H1 (cell line): ENCODE data around the gene SH2B3. TPM values are rescaled to one million over a fixed set of nuclear protein-coding genes. Genes with fewer than 3 reads are reported as not detected.

Experiments
- CTCF ChIA-PET: fragments of 300-600 bp; sonication (Branson Sonifier 250); formaldehyde crosslinking; loops from one replicate; lab custom pipeline; 2021; ENCODE audit not compliant: partially characterized antibody; lab: Charles Lee
- POLR2A ChIA-PET: fragments of 300-600 bp; sonication (Branson Sonifier 250); formaldehyde crosslinking; loops from one replicate; lab custom pipeline; 2021; ENCODE audit warnings: inconsistent platforms; ENCODE audit not compliant: partially characterized antibody; lab: Charles Lee
- DNase-seq, 2 experiments: peaks; one replicate each; pipeline versions ENCODE4 v3.0.0 to v3.0.0-alpha.2; 2010 to 2022; ENCODE audit warnings: low spot score in 2 of 2, low read depth in 1 of 2, mixed read lengths in 1 of 2
- FAIRE-seq: peaks from 2 replicates; lab custom pipeline; 2011; peaks lifted over from hg19 to GRCh38; lab: Jason Lieb, UNC
- H2AFZ ChIP-seq: 2 replicates; pipeline ENCODE4 v1.8.1; 2012; ENCODE audit warnings: low read length, inconsistent platforms
- H2AK5ac ChIP-seq: 2 replicates; pipeline ENCODE4 v1.6.1; 2013; ENCODE audit warnings: low read depth, low read length
- H2BK120ac ChIP-seq: replicated peaks from 2 replicates; pipeline ENCODE3; 2013; ENCODE audit warnings: low read depth, low read length, inconsistent platforms
- H2BK12ac ChIP-seq: 2 replicates; pipeline ENCODE4 v1.6.1; 2013; ENCODE audit warnings: low read depth, low read length
- H2BK15ac ChIP-seq: 2 replicates; pipeline ENCODE4 v1.6.1; 2013; ENCODE audit warnings: low read length
- H2BK20ac ChIP-seq: 2 replicates; pipeline ENCODE4 v1.6.1; 2013; ENCODE audit warnings: low read length
- H2BK5ac ChIP-seq: 2 replicates; pipeline ENCODE4 v1.6.1; 2013; ENCODE audit warnings: low read depth, low read length
- H3K14ac ChIP-seq: 2 replicates; pipeline ENCODE4 v1.6.1; 2013; ENCODE audit warnings: inconsistent platforms; ENCODE audit not compliant: insufficient read length
- H3K18ac ChIP-seq: 2 replicates; pipeline ENCODE4 v1.6.1; 2013; ENCODE audit warnings: low read length; ENCODE audit errors: extremely low read depth
- H3K23ac ChIP-seq: 2 replicates; pipeline ENCODE4 v1.6.1; 2013; ENCODE audit warnings: inconsistent platforms; ENCODE audit not compliant: insufficient read length
- H3K23me2 ChIP-seq: 2 replicates; pipeline ENCODE4 v1.6.1; 2013; ENCODE audit warnings: low read depth, low read length
- H3K27ac ChIP-seq: 2 replicates; pipeline ENCODE4 v1.6.1; 2011; ENCODE audit warnings: low read depth, low read length, inconsistent platforms
- H3K27me3 ChIP-seq, 4 experiments: replicated peaks in 1 of 4; 1 replicate in 1 of 4; 2 replicates in 3 of 4; pipeline versions ENCODE4 v1.6.1 to v1.8.1; 2011 to 2013; ENCODE audit warnings: low read length in 3 of 4, mild to moderate bottlenecking in 3 of 4, inconsistent platforms in 2 of 4, mixed read lengths in 2 of 4, moderate library complexity in 1 of 4; ENCODE audit not compliant: control insufficient read depth in 3 of 4, insufficient read depth in 3 of 4; ENCODE audit errors: extremely low read depth in 1 of 4
- H3K36me3 ChIP-seq, 4 experiments: 2 replicates each; pipeline versions ENCODE4 v1.6.1 to v1.8.1; 2011 to 2013; ENCODE audit warnings: mild to moderate bottlenecking in 4 of 4, low read length in 3 of 4, moderate library complexity in 2 of 4, control low read depth in 1 of 4, inconsistent platforms in 1 of 4; ENCODE audit not compliant: insufficient read depth in 4 of 4, control insufficient read depth in 2 of 4
- H3K4ac ChIP-seq: replicated peaks from 2 replicates; pipeline ENCODE3; 2013; ENCODE audit warnings: low read length, low read depth, mixed read lengths, inconsistent platforms; ENCODE audit not compliant: insufficient read length
- H3K4me1 ChIP-seq, 4 experiments: replicated peaks in 1 of 4; 1 replicate in 1 of 4; 2 replicates in 3 of 4; pipeline versions ENCODE4 v1.6.1 to v1.8.1; 2011 to 2013; ENCODE audit warnings: low read length in 3 of 4, inconsistent platforms in 2 of 4, mixed read lengths in 1 of 4; ENCODE audit not compliant: insufficient read depth in 4 of 4, control insufficient read depth in 3 of 4
- H3K4me2 ChIP-seq, 2 experiments: 2 replicates each; pipeline versions ENCODE4 v1.6.1 to v1.8.1; 2011 to 2013; ENCODE audit warnings: low read depth in 2 of 2, low read length in 2 of 2, control low read depth in 1 of 2, inconsistent platforms in 1 of 2, mild to moderate bottlenecking in 1 of 2; ENCODE audit not compliant: insufficient read depth in 1 of 2
- H3K4me3 ChIP-seq, 4 experiments: fragments of 200-600, 300-600 bp in 1 of 4; sonication (generic), shearing (Covaris generic), sonication (Bioruptor Twin) in 1 of 4; 2 replicates each; pipeline versions ENCODE4 v1.5.1 to v1.8.1; 2011 to 2016; ENCODE audit warnings: low read length in 4 of 4, low read depth in 3 of 4, control low read depth in 2 of 4, inconsistent platforms in 2 of 4, mild to moderate bottlenecking in 2 of 4, mixed read lengths in 1 of 4, moderate library complexity in 1 of 4; ENCODE audit not compliant: insufficient read depth in 2 of 4; ENCODE audit errors: extremely low read depth in 1 of 4
- H3K56ac ChIP-seq: replicated peaks from 2 replicates; pipeline ENCODE3; 2013; ENCODE audit warnings: low read depth, mild to moderate bottlenecking, mixed read lengths, low read length, inconsistent platforms; ENCODE audit not compliant: insufficient read length
- H3K79me1 ChIP-seq: 2 replicates; pipeline ENCODE4 v1.6.1; 2013; ENCODE audit warnings: low read depth, low read length, control low read depth
- H3K79me2 ChIP-seq, 2 experiments: 2 replicates each; pipeline versions ENCODE4 v1.6.1 to v1.8.1; 2012 to 2013; ENCODE audit warnings: low read length in 2 of 2, mild to moderate bottlenecking in 2 of 2, inconsistent platforms in 1 of 2; ENCODE audit not compliant: insufficient read depth in 2 of 2, control insufficient read depth in 1 of 2
- H3K9ac ChIP-seq, 4 experiments: replicated peaks in 1 of 4; 1 replicate in 1 of 4; 2 replicates in 3 of 4; pipeline versions ENCODE4 v1.6.1 to v1.8.1; 2011 to 2013; ENCODE audit warnings: low read depth in 3 of 4, low read length in 3 of 4, control low read depth in 2 of 4, mild to moderate bottlenecking in 2 of 4, moderate library complexity in 2 of 4, inconsistent platforms in 1 of 4; ENCODE audit errors: extremely low read depth in 1 of 4
- H3K9me3 ChIP-seq, 2 experiments: 2 replicates each; pipeline versions ENCODE4 v1.6.1 to v1.8.1; 2012 to 2013; ENCODE audit warnings: mild to moderate bottlenecking in 2 of 2, moderate library complexity in 2 of 2, control low read depth in 1 of 2, inconsistent platforms in 1 of 2, low read depth in 1 of 2, low read length in 1 of 2, mixed read lengths in 1 of 2; ENCODE audit not compliant: insufficient read depth in 2 of 2
- H4K20me1 ChIP-seq, 2 experiments: replicated peaks in 1 of 2; 2 replicates each; pipeline versions ENCODE3 to v1.8.1; 2011 to 2013; ENCODE audit warnings: inconsistent platforms in 2 of 2, low read length in 2 of 2, mild to moderate bottlenecking in 1 of 2; ENCODE audit not compliant: insufficient read depth in 2 of 2, control insufficient read depth in 1 of 2
- H4K5ac ChIP-seq: 2 replicates; pipeline ENCODE4 v1.6.1; 2013; ENCODE audit warnings: low read length, low read depth, mixed read lengths, inconsistent platforms; ENCODE audit not compliant: insufficient read length
- H4K8ac ChIP-seq: 2 replicates; pipeline ENCODE4 v1.8.0; 2013; ENCODE audit warnings: mild to moderate bottlenecking, moderate library complexity, low read length, inconsistent platforms; ENCODE audit not compliant: insufficient read depth; ENCODE audit errors: extremely low read depth
- H4K91ac ChIP-seq: replicated peaks from 2 replicates; pipeline ENCODE3; 2013; ENCODE audit warnings: low read length, mixed read lengths, inconsistent platforms; ENCODE audit not compliant: insufficient read length
- CHD1 ChIP-seq: IDR thresholded peaks from 2 replicates; pipeline ENCODE4 v1.6.1; 2012; ENCODE audit warnings: low read depth, low read length, improper control_type of control experiment
- CREB1 ChIP-seq: IDR thresholded peaks from 2 replicates; pipeline ENCODE4 v1.6.1; 2012; ENCODE audit warnings: inconsistent platforms
- FOSL1 ChIP-seq: IDR thresholded peaks from 2 replicates; pipeline ENCODE4 v1.6.1; 2011; ENCODE audit warnings: mild to moderate bottlenecking, low read depth, low read length, moderate library complexity; ENCODE audit not compliant: insufficient read depth
- JUN ChIP-seq: IDR thresholded peaks from 2 replicates; pipeline ENCODE4 v1.6.1; 2011; ENCODE audit warnings: low read depth, mild to moderate bottlenecking, improper control_type of control experiment, low read length
- KDM4A ChIP-seq: IDR thresholded peaks from one replicate; pipeline ENCODE4 v1.7.1; 2012; ENCODE audit warnings: low read depth, mild to moderate bottlenecking, moderate library complexity, low read length, inconsistent platforms; ENCODE audit not compliant: severe bottlenecking
- KDM5A ChIP-seq: fragments of 200-600 bp; IDR thresholded peaks from 2 replicates; pipeline ENCODE4 v1.7.1; 2012; ENCODE audit warnings: mild to moderate bottlenecking, low read length, inconsistent platforms, mixed read lengths
- NANOG ChIP-seq: IDR thresholded peaks from 2 replicates; pipeline ENCODE4 v1.6.1; 2011; ENCODE audit warnings: low read length, low read depth, mild to moderate bottlenecking, inconsistent platforms; ENCODE audit not compliant: insufficient read depth, poor library complexity, severe bottlenecking
- POLR2A ChIP-seq, 2 experiments: IDR thresholded peaks; 1 replicate in 1 of 2; 2 replicates in 1 of 2; pipeline ENCODE4 v1.6.1; 2011; ENCODE audit warnings: low read depth in 2 of 2, low read length in 2 of 2, mild to moderate bottlenecking in 2 of 2; ENCODE audit errors: control extremely low read depth in 1 of 2
- POLR2AphosphoS5 ChIP-seq: IDR thresholded peaks from 2 replicates; pipeline ENCODE4 v1.6.1; 2011; ENCODE audit warnings: low read depth, low read length
- RFX5 ChIP-seq: IDR thresholded peaks from 2 replicates; pipeline ENCODE4 v1.6.1; 2011; ENCODE audit warnings: low read depth, low read length, improper control_type of control experiment, borderline replicate concordance
- SIN3A ChIP-seq, 2 experiments: IDR thresholded peaks in 1 of 2; conservative IDR thresholded peaks in 1 of 2; 2 replicates each; pipeline ENCODE4 v1.6.1; 2011 to 2012; ENCODE audit warnings: low read length in 2 of 2, improper control_type of control experiment in 1 of 2, low read depth in 1 of 2, mild to moderate bottlenecking in 1 of 2
- SIX5 ChIP-seq: IDR thresholded peaks from 2 replicates; pipeline ENCODE4 v1.6.1; 2011; ENCODE audit warnings: mild to moderate bottlenecking, low read depth, low read length
- SP2 ChIP-seq: IDR thresholded peaks from 2 replicates; pipeline ENCODE4 v1.6.1; 2012; ENCODE audit warnings: mild to moderate bottlenecking, low read length, inconsistent platforms
- TBP ChIP-seq: IDR thresholded peaks from 2 replicates; pipeline ENCODE4 v1.6.1; 2011; ENCODE audit warnings: low read depth, low read length, improper control_type of control experiment
- WGBS, 2 experiments: shearing (Covaris generic) in 1 of 2; methylation state at CpG; one replicate each; pipeline versions ENCODE4 v1.1.6 to v1.1.7; 2013 to 2015; ENCODE audit warnings: low lambda C conversion rate in 2 of 2, mixed read lengths in 2 of 2, inconsistent platforms in 1 of 2, low coverage in 1 of 2, missing lambda C conversion rate in 1 of 2; ENCODE audit not compliant: insufficient replicate concordance in 2 of 2, insufficient coverage in 1 of 2, insufficient read length in 1 of 2; ENCODE audit errors: extremely low coverage in 1 of 2, missing lambda C conversion rate in 1 of 2; 5-methylcytosine and 5-hydroxymethylcytosine counted together
- polyA plus RNA-seq, 7 experiments: library from polyadenylated mRNA; depleted of rRNA in 3 of 7; stranded (reverse) in 5 of 7; unstranded in 2 of 7; fragments of >200 nt in 5 of 7; fragments of 200-250 nt in 2 of 7; gene quantifications; 1 replicate in 5 of 7; 2 replicates in 1 of 7; 4 replicates in 1 of 7; pipeline versions ENCODE4 v1.2.1 to v1.2.3, GENCODE V29; 2011 to 2013; ENCODE audit warnings: missing spikeins in 2 of 7, mixed read lengths in 2 of 7
- total RNA-seq: library from RNA; stranded (reverse); fragmentation: NEBNext Ultra II Directional; extraction: Animal tissue kit (Norgen Biotek cat#: 25700); gene quantifications from 2 replicates; pipeline ENCODE4 v1.2.1, GENCODE V29; 2021

SH2B3 gene
- total and polyA plus RNA-seq, 2 of the 8 experiments (the other 6 are each of a cell fraction or from before 2014, with no cell fraction given), result 20.8 to 34.1 TPM

DNA sequence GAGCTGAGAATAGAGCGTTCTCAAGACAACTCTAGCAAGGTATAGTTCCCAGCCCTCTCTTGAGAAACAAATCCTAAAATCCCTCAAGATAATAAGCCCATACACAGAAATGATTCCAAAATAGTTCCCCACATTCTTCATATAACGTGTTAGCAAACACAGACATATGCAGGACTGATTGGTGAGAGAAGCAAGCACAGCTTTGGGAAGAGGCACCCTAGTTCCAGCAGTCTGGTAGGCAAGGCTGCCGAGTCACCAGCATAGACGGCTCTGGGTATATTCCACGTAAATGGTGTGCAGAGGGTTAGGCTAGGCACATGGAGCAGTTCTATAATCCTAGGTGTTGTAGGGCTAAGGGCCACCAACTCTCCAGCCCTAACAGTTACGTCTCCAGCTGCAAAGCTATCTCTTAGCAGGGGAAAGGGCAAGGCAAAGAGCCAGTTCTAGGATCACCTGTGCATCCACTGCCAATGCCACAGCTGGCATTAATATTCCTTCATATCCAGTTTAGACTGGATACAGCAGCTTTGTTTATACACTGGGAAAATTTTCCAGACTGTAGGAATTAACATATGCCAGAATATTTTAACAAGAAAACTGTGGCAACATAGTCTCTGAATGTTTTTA, 52.9 kb downstream of the SH2B3 start:
- H2AK5ac ChIP-seq, result no peak overlapping the region
- no peak overlapping the region for H4K91ac ChIP-seq
- H2AFZ ChIP-seq, result no peak overlapping the region
- no peaks in the 10 kb centered on the region for H3K79me2 ChIP-seq
- H3K18ac ChIP-seq, result no peak overlapping the region
- no peak overlapping the region for H3K56ac ChIP-seq
- H3K9ac ChIP-seq, result no peak overlapping the region
- H3K4me3 ChIP-seq, result no peak overlapping the region
- H4K8ac ChIP-seq, result no peak overlapping the region
- no peaks in the 10 kb centered on the region for H3K4me1 ChIP-seq
- no peak overlapping the region for H3K14ac ChIP-seq
- peaks cover 10 to 31% (median 26%) of the 10 kb centered on the region in 4 experiments for H3K36me3 ChIP-seq
- no peak overlapping the region for H2BK15ac ChIP-seq
- no peak overlapping the region for H2BK5ac ChIP-seq
- peaks cover 0 to 6% of the 10 kb centered on the region in 2 experiments for H4K20me1 ChIP-seq
- no peak overlapping the region for H3K27ac ChIP-seq
- no peaks in the 10 kb centered on the region for H3K27me3 ChIP-seq
- H2BK120ac ChIP-seq, result no peak overlapping the region
- DNase-seq (peak in 1 of 2 experiments; percentile 16), FAIRE-seq (no peak)
- CTCF ChIA-PET, result interaction anchor here (0.6 to 31.7 kb wide), 5 partner anchors 17 to 524 kb away, joined by 3 to 838 read pairs (median 3); partner anchors contain the start of gene SH2B3
- no peaks in the 10 kb centered on the region; the same call in 1 of the 2 replicates for H3K79me1 ChIP-seq
- H2BK20ac ChIP-seq, result no peak overlapping the region
- H2BK12ac ChIP-seq, result no peak overlapping the region
- no peaks in the 10 kb centered on the region for H3K23me2 ChIP-seq
- no peak overlapping the region for H3K23ac ChIP-seq
- POLR2A ChIA-PET, result no interaction called here
- H3K4ac ChIP-seq, result no peak overlapping the region
- no peak overlapping the region for H4K5ac ChIP-seq
- H3K4me2 ChIP-seq, result no peak overlapping the region
- H3K9me3 ChIP-seq, result no peaks in the 10 kb centered on the region
- 91% methylated on average over 6 of the region's 6 CpGs; no CpG with 5 or more reads in 1 of the 2 experiments for WGBS, 2 experiments
- TF ChIP-seq CREB1 (no peak), CHD1 (no peak), KDM4A (no peak), POLR2A (IDR thresholded peaks at IDR 0.05; ENCODE audit: control extremely low read depth in 1 of 2, low read depth in 2 of 2, low read length in 2 of 2) (no peak), RFX5 (no peak), POLR2AphosphoS5 (no peak), SIX5 (no peak), NANOG (no peak), TBP (no peak), KDM5A (no peak), FOSL1 (no peak), JUN (no peak), SP2 (no peak), SIN3A (conservative IDR thresholded peaks at IDR 0.05 in 1 of 2, IDR thresholded peaks at IDR 0.05 in 1 of 2; ENCODE audit: low read depth in 1 of 2, low read length in 2 of 2) (no peak)
